Omental fat pad (tissue), 4 donors: Measurements from ENCODE around the gene GINS2. TPM values are rescaled to one million over a fixed set of nuclear protein-coding genes. Genes with fewer than 3 reads are reported as not detected.

Experiments
- ATAC-seq: fragments of 150-250 bp; one replicate; pipeline ENCODE4 v1.9.1; 2016; ENCODE audit warnings: mild to moderate bottlenecking, moderate library complexity; ENCODE audit not compliant: low FRiP score
- DNase-seq: peaks from one replicate; pipeline ENCODE4 v3.0.0-alpha.2; 2019; ENCODE audit warnings: low spot score
- CTCF ChIP-seq, 3 donors: fragments of 450-650 bp; IDR thresholded peaks; one replicate each; pipeline ENCODE4 v1.5.1; 2016 to 2017; ENCODE audit warnings: antibody characterized with exemption in 3 of 3, mild to moderate bottlenecking in 3 of 3, moderate library complexity in 2 of 3
- total RNA-seq, 4 donors: library from RNA; depleted of rRNA; stranded (reverse); fragments of >200 nt; gene quantifications; one replicate each; pipeline ENCODE4 v1.1.0, GENCODE V29; 2016

GINS2 gene
- total RNA-seq, 4 donors from 2014 or later = 0.25 to 0.72 TPM; not detected in 2

- no peak for TF ChIP-seq CTCF (IDR thresholded peaks at IDR 0.05)
- DNase-seq = no peak
- ATAC-seq = no peak
Measured at GRCh38 chr16:85685251-85685650, 3.5 kb downstream of the GINS2 start.

- DNase-seq (no peak), ATAC-seq (no peak)
- no peak for TF ChIP-seq CTCF (IDR thresholded peaks at IDR 0.05)
Measured at GRCh38 chr16:85683363-85683762, 5.4 kb downstream of the GINS2 start.

DNA sequence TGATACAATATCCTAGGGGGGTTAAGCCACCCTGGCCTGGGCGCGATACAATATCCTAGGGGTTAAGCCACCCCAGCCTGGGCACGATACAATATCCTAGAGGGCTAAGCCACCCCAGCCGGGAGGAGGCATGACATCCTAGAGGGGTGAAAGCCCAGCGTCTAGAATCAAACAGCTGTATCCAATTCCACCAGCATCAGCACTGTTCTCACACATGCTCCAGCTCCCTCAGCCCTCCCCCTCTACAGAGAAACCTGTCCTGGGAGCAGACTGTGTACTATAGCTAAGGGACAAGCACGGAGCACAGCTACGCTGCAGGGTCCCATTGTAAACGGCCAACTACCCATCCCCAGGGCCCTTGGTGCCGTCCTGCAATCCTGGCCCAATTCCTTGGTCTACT, 6.2 kb downstream of the GINS2 start:
- no peak for TF ChIP-seq CTCF (IDR thresholded peaks at IDR 0.05)
- ATAC-seq (no peak), DNase-seq (no peak)

- DNase-seq (no peak), ATAC-seq (no peak)
- TF ChIP-seq CTCF (IDR thresholded peaks at IDR 0.05) = no peak
Measured at GRCh38 chr16:85681255-85681654, 7.5 kb downstream of the GINS2 start.

DNA sequence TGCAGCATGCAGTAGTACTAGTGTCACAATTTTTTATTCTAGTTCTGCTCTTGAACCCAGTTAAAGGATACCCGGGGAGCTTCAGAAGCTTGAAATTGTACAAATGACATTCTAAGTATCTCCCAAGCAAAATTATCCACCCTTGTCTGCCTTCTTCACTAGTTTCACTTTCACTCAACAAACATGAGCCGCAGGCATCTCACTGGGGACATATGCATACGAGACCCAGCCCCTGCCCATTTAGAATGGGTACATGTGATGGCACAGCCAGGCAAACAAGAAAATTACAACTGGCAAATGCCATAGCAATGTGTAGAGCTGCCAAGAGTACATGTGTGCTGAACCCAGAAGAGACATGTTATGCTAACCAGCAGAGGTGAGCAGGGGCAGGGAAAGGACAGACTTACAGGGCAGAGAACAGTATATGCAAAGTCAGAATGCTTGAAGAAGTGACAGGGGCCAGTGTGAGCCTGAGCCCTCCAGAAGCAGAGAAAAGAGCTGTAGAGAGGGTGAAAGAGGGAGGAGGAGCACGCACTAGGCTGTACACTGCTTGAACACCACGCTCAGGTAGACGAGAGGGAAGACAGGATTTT, 8.3 kb downstream of the GINS2 start:
- DNase-seq (no peak), ATAC-seq (no peak)
- TF ChIP-seq CTCF (IDR thresholded peaks at IDR 0.05) = no peak

DNA sequence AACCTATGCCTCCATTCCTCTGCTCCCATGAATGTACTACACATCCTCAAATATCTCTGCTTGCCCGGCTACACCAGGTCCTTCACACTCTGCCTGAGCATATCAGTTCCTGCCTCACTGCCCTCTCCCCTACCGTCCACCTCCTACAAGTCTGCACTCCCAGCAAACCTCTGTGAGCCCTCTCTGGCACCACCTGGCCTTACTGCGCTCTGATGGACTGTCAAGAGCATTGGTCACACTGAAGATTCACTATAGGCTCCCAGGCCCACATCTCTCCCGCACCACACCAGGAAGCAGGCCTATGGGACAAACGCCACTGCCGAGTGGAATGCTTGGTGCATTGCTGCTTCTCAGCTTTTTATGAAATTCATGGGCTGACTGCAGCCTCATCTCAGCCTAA, 8.9 kb downstream of the GINS2 start:
- no peak for TF ChIP-seq CTCF (IDR thresholded peaks at IDR 0.05)
- ATAC-seq (no peak), DNase-seq (no peak)

DNA sequence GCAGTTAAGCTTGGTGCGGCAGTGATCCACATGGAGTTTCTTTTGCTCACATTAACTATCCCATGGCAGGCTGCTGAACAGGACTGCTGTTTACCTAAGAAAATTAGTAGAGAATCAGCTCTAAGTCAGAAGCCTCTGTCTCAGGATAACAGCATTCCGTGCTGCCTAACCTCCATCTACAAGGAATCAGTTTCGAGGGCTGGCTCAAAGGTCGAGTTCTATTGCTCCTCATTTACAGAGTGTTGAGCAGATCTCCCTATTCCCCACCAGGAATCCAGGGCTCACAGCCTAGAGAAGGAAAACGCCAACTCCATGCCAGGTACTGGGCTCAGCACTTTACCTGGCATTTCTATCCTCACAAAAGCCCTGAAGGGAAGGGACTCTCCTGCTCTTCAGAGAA, 9.9 kb downstream of the GINS2 start:
- ATAC-seq = no peak
- no peak for TF ChIP-seq CTCF (IDR thresholded peaks at IDR 0.05)
- DNase-seq = no peak
